Activated naive CD4-positive, alpha-beta T cell treated with anti-CD3 and anti-CD28 coated beads, Interleukin-2, amount 50 U/mL, for 24 hours (primary cell): ENCODE measurements around the gene SIRT7.
A peak's percentile ranks its signal among the peaks of the same experiment; 100 is the strongest.

Source experiments
- H3K27ac Mint-ChIP-seq: one replicate; pipeline ENCODE4 v1.8.0; 2021; ENCODE audit warnings: mild to moderate bottlenecking, mixed read lengths
- H3K27me3 Mint-ChIP-seq: one replicate; pipeline ENCODE4 v1.8.0; 2021; ENCODE audit warnings: mixed read lengths
- H3K36me3 Mint-ChIP-seq: one replicate; pipeline ENCODE4 v1.8.0; 2021; ENCODE audit warnings: mixed read lengths
- H3K4me1 Mint-ChIP-seq: one replicate; pipeline ENCODE4 v1.8.0; 2021; ENCODE audit warnings: mixed read lengths
- H3K4me3 Mint-ChIP-seq: one replicate; pipeline ENCODE4 v1.8.0; 2021; ENCODE audit warnings: mild to moderate bottlenecking, mixed read lengths
- H3K9me3 Mint-ChIP-seq: one replicate; pipeline ENCODE4 v1.8.0; 2021; ENCODE audit warnings: mixed read lengths

SIRT7 gene, protein sequence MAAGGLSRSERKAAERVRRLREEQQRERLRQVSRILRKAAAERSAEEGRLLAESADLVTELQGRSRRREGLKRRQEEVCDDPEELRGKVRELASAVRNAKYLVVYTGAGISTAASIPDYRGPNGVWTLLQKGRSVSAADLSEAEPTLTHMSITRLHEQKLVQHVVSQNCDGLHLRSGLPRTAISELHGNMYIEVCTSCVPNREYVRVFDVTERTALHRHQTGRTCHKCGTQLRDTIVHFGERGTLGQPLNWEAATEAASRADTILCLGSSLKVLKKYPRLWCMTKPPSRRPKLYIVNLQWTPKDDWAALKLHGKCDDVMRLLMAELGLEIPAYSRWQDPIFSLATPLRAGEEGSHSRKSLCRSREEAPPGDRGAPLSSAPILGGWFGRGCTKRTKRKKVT

GRCh38 chr17:81917565-81918332 is at the start of gene SIRT7:
Gene SIRT7 (minus strand): TSS chr17:81918176. CDS start chr17:81918131, 45 bp downstream.
- Mint-ChIP-seq H3K4me3 (peak within 1 kb of the TSS; percentile 86), H3K4me1 (peaks cover 36% of the 10 kb centered on the region), H3K36me3 (peaks cover 7% of the 10 kb centered on the region), H3K9me3 (no peaks in the 10 kb centered on the region), H3K27ac (peak within 1 kb of the TSS; percentile 81), H3K27me3 (no peaks in the 10 kb centered on the region)

- H3K9me3 Mint-ChIP-seq: no peaks in the 10 kb centered on the region
Measured at GRCh38 chr17:81967244-81967532, 49.2 kb upstream of the SIRT7 start.

DNA sequence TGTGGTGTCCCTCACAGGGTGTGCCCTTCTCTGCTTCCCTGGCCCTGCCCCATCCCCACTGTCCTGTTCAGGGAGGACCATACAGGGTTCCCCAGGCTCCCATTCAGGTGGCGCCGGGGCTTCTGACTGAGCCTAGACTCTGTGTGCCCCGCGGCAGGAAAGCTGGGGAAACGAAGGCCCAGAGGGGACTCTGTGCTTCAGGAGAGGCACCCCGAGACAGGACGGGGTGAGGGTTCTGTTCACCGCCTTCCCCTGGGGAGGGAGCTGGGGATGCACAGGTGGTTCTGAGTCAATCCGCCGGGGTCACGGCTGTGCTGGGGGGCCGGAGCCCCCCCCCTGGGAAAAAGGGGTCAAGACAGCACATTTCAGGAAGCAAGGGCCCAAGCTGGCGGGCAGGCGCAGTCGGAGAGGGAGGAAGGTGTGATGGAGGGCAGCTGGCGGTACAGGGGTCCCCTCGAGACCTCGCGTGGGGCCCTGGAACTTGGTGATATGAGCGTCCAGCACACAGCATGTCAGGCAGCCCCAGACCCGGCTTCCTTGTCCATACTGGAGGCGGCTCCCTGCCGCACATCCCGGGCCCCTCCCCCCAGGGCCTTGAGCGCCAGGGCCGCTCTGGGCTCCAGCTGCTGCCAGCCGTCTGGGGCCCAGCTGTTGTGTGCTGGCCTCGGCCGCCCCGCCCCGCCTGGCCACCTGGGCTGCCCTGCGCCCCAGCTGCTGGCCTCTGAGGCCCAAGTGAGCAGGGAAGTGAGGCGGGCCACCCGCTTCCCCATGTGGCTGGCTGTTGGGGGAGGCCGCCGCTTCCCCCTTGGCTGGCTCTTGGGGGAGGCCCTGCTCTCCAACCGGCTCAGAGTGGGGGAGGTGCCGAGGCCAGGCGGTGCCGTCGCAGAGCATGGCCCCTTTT is 48.6 kb upstream of the SIRT7 start:
- Mint-ChIP-seq H3K9me3 (no peaks in the 10 kb centered on the region), H3K36me3 (no peaks in the 10 kb centered on the region), H3K27me3 (no peaks in the 10 kb centered on the region), H3K27ac (no peak overlapping the region), H3K4me1 (peaks cover 23% of the 10 kb centered on the region), H3K4me3 (no peak overlapping the region)

More at GRCh38 chr17:81967244-81967532, 49.2 kb upstream of the SIRT7 start:
- Mint-ChIP-seq H3K4me3 (no peak overlapping the region), H3K27ac (no peak overlapping the region), H3K4me1 (peaks cover 23% of the 10 kb centered on the region), H3K27me3 (no peaks in the 10 kb centered on the region), H3K36me3 (no peaks in the 10 kb centered on the region)

DNA sequence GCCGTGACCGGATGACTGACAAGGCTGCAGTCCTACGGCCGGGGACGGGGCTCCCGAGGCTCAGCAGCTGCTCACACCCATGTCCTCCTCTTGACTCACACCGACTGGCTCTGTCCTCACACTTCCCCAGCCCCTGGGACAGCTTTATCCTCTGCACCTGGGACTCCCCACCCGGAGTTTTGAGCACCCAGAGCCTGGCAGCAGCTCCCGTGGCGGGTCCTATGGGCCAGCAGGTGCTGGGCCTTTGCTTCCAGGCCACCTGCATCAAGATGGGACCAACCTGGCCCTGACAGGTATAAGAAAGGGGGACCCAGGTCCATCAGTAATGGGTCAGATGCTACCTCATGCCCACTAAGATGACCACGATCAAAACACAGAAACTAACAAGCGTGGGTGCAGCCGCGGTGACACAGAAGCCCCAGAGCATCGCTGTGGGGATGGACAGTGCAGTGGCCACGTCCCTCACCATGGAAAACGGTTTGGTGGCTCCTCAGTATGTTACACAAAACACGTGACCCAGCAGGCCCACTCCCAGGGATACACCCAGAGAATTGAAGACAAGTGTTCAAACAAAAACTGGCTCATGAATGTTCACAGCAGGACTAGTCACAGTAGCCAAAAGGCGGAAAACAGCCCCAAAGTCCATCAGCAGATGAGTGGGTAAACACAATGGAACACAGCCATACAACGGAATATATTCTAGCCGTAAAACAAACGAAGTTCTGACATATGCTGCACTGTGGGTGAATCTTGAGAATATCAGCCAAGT is 46.3 kb upstream of the SIRT7 start:
- Mint-ChIP-seq H3K4me1 (peaks cover 21% of the 10 kb centered on the region), H3K4me3 (no peak overlapping the region), H3K9me3 (no peaks in the 10 kb centered on the region), H3K27ac (no peak overlapping the region), H3K27me3 (no peaks in the 10 kb centered on the region), H3K36me3 (no peaks in the 10 kb centered on the region)

GRCh38 chr17:81962499-81963441 is 44.8 kb upstream of the SIRT7 start:
- Mint-ChIP-seq H3K4me3 (peak overlapping the region; percentile 33), H3K9me3 (no peaks in the 10 kb centered on the region), H3K27ac (no peak overlapping the region), H3K4me1 (peaks cover 13% of the 10 kb centered on the region), H3K27me3 (peaks cover 1% of the 10 kb centered on the region), H3K36me3 (no peaks in the 10 kb centered on the region)

DNA sequence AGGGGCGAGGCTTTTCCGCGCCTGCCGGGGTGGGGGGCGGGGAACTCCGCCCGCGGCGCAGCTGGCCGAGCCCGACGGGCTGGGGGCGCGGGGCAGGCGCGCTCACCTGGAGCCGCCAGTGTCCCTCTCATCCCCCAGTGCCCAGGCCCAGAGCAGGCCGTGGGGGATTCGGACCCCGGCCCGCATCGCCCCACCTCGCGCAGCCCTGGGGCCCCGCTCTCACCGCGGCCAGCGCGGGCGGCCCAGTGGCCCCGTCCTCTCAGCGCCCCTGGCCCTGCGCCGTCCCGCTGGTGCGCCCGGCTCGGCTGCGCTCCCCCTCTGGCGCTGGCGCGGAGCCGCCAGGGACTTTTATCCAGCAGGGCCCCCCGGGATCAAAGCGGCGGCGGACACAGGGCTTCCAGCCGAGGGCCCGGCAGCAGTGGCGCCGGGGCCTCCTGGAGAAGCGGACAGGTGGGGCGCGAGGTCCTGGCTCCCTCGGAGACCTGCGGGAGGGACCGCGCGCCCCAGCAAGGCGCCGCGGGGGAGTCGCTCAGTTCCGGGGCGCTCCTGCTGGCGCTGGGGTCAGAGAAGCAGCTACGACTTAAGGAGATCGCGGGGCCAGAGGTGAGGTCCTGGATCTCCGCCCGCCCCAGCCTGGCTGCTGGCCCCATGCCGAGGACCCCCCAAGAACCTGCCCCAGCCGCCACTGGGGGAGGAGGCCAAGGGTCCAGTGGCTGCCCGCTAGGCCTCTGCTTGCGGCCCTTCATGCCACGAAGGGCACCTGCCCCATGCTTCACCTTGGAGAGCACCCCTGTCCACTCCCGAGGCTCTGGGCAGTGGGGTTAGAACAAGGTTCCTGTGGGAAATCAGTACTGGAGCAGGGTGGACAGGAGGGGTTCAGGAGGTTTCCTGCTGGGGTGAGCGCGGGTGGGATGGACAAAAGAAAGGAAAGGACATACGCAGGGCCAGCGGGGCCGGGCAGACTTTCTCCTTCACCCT is 43.8 kb upstream of the SIRT7 start:
- Mint-ChIP-seq H3K36me3 (no peaks in the 10 kb centered on the region), H3K4me1 (peaks cover 13% of the 10 kb centered on the region), H3K27ac (no peak overlapping the region), H3K27me3 (peaks cover 3% of the 10 kb centered on the region), H3K4me3 (peak overlapping the region; percentile 33), H3K9me3 (no peaks in the 10 kb centered on the region)

DNA sequence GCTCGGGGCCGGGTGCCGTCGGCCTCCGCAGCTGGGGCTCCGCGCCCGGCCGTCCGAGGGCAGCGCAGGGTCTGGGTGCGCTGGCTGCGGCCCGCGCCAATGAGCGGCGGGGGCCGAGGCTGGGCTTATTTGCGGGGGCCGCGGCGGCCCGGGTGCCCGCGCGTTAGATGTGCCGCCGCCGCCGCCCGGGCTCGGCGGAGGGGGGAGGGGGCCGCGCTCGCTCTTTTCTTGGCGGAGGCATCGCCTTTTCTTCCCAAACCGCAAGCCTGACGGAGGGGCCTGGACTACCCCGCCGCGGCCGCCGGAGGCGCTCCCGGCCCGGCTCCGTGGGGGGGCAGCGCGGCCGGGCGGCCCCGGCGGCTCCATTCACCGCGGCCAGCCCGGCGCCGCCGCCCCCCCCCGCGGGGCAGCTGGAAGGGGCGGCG is 43.1 kb upstream of the SIRT7 start, which contains the start of gene NOTUM:
TSS of gene NOTUM (minus strand) at position 101 of the 425 bp plus-strand sequence. CDS start 278 bp downstream, outside the sequence.
- Mint-ChIP-seq H3K27ac (no peak within 1 kb of the TSS), H3K27me3 (peaks cover 3% of the 10 kb centered on the region), H3K9me3 (no peaks in the 10 kb centered on the region), H3K4me1 (peaks cover 13% of the 10 kb centered on the region), H3K4me3 (no peak within 1 kb of the TSS), H3K36me3 (no peaks in the 10 kb centered on the region)

GRCh38 chr17:81960130-81960958 is 42.4 kb upstream of the SIRT7 start:
- Mint-ChIP-seq H3K9me3 (no peaks in the 10 kb centered on the region), H3K27me3 (peaks cover 3% of the 10 kb centered on the region), H3K27ac (no peak overlapping the region), H3K4me1 (peaks cover 13% of the 10 kb centered on the region), H3K4me3 (no peak overlapping the region), H3K36me3 (no peaks in the 10 kb centered on the region)

GRCh38 chr17:81959362-81960129 is 41.6 kb upstream of the SIRT7 start:
- H3K4me3 Mint-ChIP-seq: no peak overlapping the region
- H3K27me3 Mint-ChIP-seq: peaks cover 3% of the 10 kb centered on the region
- no peak overlapping the region for H3K27ac Mint-ChIP-seq
- no peaks in the 10 kb centered on the region for H3K9me3 Mint-ChIP-seq
- no peaks in the 10 kb centered on the region for H3K36me3 Mint-ChIP-seq
- peaks cover 8% of the 10 kb centered on the region for H3K4me1 Mint-ChIP-seq

DNA sequence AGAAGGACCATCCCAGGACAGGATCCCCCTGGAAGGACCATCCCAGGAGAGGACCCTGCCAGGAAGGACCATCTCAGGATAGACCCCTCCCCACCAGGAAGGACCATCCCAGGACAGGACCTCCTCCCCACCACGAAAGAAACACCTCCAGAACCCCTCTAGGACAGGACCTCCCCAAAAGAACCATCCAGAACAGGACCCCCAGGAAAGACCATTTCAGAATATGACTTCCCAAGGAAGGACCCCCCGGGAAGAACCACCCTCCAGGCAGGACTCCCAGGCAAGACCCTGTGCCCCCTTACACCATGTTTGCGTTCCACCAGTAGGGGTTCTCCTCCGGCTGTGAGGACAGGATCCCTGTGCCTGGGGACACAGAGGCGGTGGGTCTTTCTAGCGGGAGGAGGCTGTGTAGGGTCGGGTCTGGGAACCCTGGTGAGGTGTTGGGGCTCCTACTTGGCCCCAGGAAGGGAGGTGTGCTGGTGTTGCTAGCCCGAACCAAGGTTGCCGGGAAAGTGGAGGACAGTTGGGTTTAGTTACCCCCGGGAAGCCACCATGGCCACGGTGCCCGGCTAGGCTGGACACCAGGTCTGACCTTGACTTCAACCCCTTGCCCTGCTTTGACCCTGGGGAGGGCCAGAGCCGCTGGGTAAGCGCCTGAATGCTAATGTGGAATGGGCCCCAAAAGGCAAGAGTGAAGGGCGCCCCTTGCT is 40.8 kb upstream of the SIRT7 start:
- no peaks in the 10 kb centered on the region for H3K9me3 Mint-ChIP-seq
- no peaks in the 10 kb centered on the region for H3K36me3 Mint-ChIP-seq
- peaks cover 3% of the 10 kb centered on the region for H3K27me3 Mint-ChIP-seq
- no peak overlapping the region for H3K27ac Mint-ChIP-seq
- H3K4me1 Mint-ChIP-seq: peaks cover 4% of the 10 kb centered on the region
- H3K4me3 Mint-ChIP-seq: peak overlapping the region; percentile 64

DNA sequence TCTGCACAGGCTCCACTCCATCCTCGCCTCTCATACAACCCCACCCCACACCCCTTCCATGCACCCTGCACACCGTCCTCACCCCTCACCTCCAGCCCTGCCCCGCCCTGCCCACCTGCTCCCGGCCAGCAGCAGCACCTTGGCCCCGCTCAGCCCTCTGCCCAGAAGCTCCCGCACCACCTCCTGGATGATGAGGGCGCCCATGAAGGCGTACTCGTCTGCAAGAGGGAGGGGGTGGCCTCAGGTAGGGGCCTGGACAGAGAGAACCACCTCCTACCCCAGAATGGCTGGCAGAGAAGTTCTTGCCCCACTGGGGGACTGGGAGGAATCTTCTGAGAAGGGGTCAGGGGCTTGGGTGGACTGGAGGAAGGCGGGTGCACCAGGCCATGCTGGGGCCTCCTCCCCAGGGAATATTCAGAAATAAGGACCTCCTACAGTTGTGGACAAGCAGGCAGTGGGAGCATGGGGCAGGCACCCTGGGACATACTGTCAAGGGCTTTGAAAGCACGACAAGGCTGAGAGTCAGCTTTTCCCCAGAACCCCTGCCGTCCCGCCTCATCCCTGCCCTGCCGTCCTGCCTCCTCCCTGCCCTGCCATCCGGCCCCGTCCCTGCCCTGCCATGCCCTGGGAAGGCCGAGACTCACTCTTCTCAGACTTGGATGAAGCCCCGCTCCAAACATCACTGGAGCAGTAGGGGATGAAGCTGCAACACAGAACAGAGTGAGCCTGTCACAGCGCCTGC is 39.9 kb upstream of the SIRT7 start:
- Mint-ChIP-seq H3K9me3 (no peaks in the 10 kb centered on the region), H3K36me3 (no peaks in the 10 kb centered on the region), H3K4me1 (peaks cover 4% of the 10 kb centered on the region), H3K27ac (peak overlapping the region; percentile 39), H3K27me3 (peaks cover 3% of the 10 kb centered on the region), H3K4me3 (no peak overlapping the region)
